NCI-H1105 (cell line): ENCODE data around the gene BPIFB3.
"Not testable (repeated sequence)": the region's sequence is repeated elsewhere in the genome, so short reads cannot be mapped to it uniquely, and the experiment has no call there.

ENCODE experiments used
- DNase-seq: peaks from one replicate; lab custom pipeline; 2025; lab: John Stamatoyannopoulos, UW

Gene BPIFB3

DNA sequence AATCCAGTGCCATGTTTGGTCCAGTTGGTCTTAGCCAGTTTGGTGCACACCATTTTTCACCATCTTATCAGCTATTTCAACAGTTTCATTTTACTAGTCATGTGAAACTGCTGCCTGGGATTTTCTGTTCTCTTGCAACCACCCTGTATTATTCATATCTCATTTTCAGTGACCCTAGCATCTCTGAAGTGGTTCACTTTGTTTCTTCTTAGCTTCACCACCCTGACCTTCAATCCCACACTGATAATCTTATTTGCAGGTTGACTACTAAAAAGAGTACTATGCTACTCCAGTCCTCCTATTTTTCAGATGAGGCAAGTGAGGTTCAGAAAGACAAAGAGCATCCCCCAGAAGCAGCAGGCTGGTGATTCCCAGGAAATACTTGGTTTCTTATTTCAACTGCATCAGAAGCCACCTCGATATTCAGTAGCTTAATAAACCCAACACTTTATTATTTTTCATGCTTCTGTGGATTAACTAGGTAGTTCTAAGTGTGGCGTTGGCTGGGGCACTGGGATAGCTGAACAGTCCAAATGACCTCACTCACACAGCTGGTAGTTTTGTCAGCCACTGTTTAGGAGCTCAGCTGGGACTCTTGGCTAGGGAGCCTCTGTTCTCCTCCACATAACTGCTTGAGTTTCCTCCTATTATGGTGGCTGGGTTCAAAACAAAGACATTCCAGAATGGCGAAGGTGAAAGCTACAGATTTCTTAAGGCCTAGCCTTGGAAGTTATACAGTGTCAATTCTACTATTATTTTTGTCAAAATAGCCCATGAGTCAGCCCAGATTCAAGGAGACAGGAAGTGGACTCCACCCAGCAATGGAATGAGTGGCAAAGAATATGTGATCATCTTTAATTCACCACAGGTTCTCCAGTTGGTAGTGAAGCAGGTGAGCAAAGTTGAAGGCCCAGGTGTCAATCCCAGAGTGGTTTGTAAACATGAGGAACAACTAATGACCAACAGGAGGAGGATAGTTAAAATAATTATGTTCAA, 66.3 kb downstream of the BPIFB3 start:
- no peak for DNase-seq

- DNase-seq, result no peak
Observed at GRCh38 chr20:33120934-33121333, 67.2 kb downstream of the BPIFB3 start.

GRCh38 chr20:33122297-33122696, 68.6 kb downstream of the BPIFB3 start:
- not testable (repeated sequence) for DNase-seq
